Activated naive CD8-positive, alpha-beta T cell treated with anti-CD3 and anti-CD28 coated beads, Interleukin-2, amount 50 U/mL, for 24 hours (primary cell): ENCODE measurements around the gene MRPL10.

Experiments
- ATAC-seq: fragments of 150-1000 bp; cut with Tn5 transposase; one replicate; pipeline ENCODE4 v1.10.0; 2021
- DNase-seq: peaks from one replicate; pipeline ENCODE4 v3.0.0; 2021
- H3K27ac Mint-ChIP-seq: one replicate; pipeline ENCODE4 v1.8.0; 2021; ENCODE audit warnings: mild to moderate bottlenecking, mixed read lengths
- H3K27me3 Mint-ChIP-seq: one replicate; pipeline ENCODE4 v1.8.0; 2021; ENCODE audit warnings: mixed read lengths
- H3K36me3 Mint-ChIP-seq: one replicate; pipeline ENCODE4 v1.8.0; 2021; ENCODE audit warnings: low read depth, mixed read lengths
- H3K4me1 Mint-ChIP-seq: one replicate; pipeline ENCODE4 v1.8.0; 2021; ENCODE audit warnings: mixed read lengths
- H3K4me3 Mint-ChIP-seq: one replicate; pipeline ENCODE4 v1.8.0; 2021; ENCODE audit warnings: mild to moderate bottlenecking, moderate library complexity, mixed read lengths
- H3K9me3 Mint-ChIP-seq: one replicate; pipeline ENCODE4 v1.8.0; 2021; ENCODE audit warnings: mixed read lengths

Gene MRPL10

GRCh38 chr17:47869114-47869513, 37.8 kb upstream of the MRPL10 start:
- no peaks in the 10 kb centered on the region for H3K36me3 Mint-ChIP-seq
- no peak overlapping the region for H3K4me3 Mint-ChIP-seq
- H3K4me1 Mint-ChIP-seq, result peaks cover 6% of the 10 kb centered on the region
- DNase-seq (no peak), ATAC-seq (no peak)
- no peak overlapping the region for H3K27ac Mint-ChIP-seq
- peaks cover 50% of the 10 kb centered on the region for H3K27me3 Mint-ChIP-seq
- no peaks in the 10 kb centered on the region for H3K9me3 Mint-ChIP-seq

- H3K4me3 Mint-ChIP-seq, result no peak overlapping the region
- no peaks in the 10 kb centered on the region for H3K9me3 Mint-ChIP-seq
- peaks cover 42% of the 10 kb centered on the region for H3K27me3 Mint-ChIP-seq
- H3K36me3 Mint-ChIP-seq, result no peaks in the 10 kb centered on the region
- ATAC-seq, result no peak
- H3K4me1 Mint-ChIP-seq, result peaks cover 9% of the 10 kb centered on the region
- no peak overlapping the region for H3K27ac Mint-ChIP-seq
- DNase-seq, result no peak
Measured at GRCh38 chr17:47867813-47868533, 36.6 kb upstream of the MRPL10 start.

GRCh38 chr17:47866941-47867340, 35.6 kb upstream of the MRPL10 start:
- DNase-seq, result no peak
- Mint-ChIP-seq H3K27me3 (peaks cover 36% of the 10 kb centered on the region), H3K4me1 (peaks cover 15% of the 10 kb centered on the region), H3K27ac (no peak overlapping the region), H3K4me3 (no peak overlapping the region), H3K9me3 (no peaks in the 10 kb centered on the region), H3K36me3 (no peaks in the 10 kb centered on the region)
- no peak for ATAC-seq

GRCh38 chr17:47864791-47865216, 33.5 kb upstream of the MRPL10 start:
- Mint-ChIP-seq H3K36me3 (no peaks in the 10 kb centered on the region), H3K4me1 (peaks cover 15% of the 10 kb centered on the region), H3K9me3 (no peaks in the 10 kb centered on the region), H3K4me3 (no peak overlapping the region), H3K27ac (no peak overlapping the region), H3K27me3 (peaks cover 16% of the 10 kb centered on the region)
- DNase-seq (no peak), ATAC-seq (no peak)

- peaks cover 13% of the 10 kb centered on the region for H3K27me3 Mint-ChIP-seq
- ATAC-seq, result no peak
- peak overlapping the region; percentile 53 for H3K27ac Mint-ChIP-seq
- no peak overlapping the region for H3K4me3 Mint-ChIP-seq
- no peak for DNase-seq
- no peaks in the 10 kb centered on the region for H3K9me3 Mint-ChIP-seq
- H3K4me1 Mint-ChIP-seq, result peaks cover 15% of the 10 kb centered on the region
- no peaks in the 10 kb centered on the region for H3K36me3 Mint-ChIP-seq
Measured at GRCh38 chr17:47862621-47863440, 31.5 kb upstream of the MRPL10 start.

GRCh38 chr17:47860386-47860785, 29.0 kb upstream of the MRPL10 start:
- Mint-ChIP-seq H3K4me3 (no peak overlapping the region), H3K27ac (no peak overlapping the region)

GRCh38 chr17:47857551-47858455, 26.5 kb upstream of the MRPL10 start:
- DNase-seq (no peak), ATAC-seq (no peak)
- H3K4me1 Mint-ChIP-seq, result peaks cover 4% of the 10 kb centered on the region
- H3K9me3 Mint-ChIP-seq, result no peaks in the 10 kb centered on the region
- H3K27ac Mint-ChIP-seq, result no peak overlapping the region
- peaks cover 38% of the 10 kb centered on the region for H3K27me3 Mint-ChIP-seq
- H3K36me3 Mint-ChIP-seq, result no peaks in the 10 kb centered on the region
- H3K4me3 Mint-ChIP-seq, result no peak overlapping the region

More at GRCh38 chr17:47860386-47860785, 29.0 kb upstream of the MRPL10 start:
- DNase-seq (no peak), ATAC-seq (no peak)
- H3K36me3 Mint-ChIP-seq, result no peaks in the 10 kb centered on the region
- no peaks in the 10 kb centered on the region for H3K9me3 Mint-ChIP-seq
- H3K4me1 Mint-ChIP-seq, result peaks cover 13% of the 10 kb centered on the region
- H3K27me3 Mint-ChIP-seq, result peaks cover 14% of the 10 kb centered on the region

GRCh38 chr17:47856830-47857229, 25.5 kb upstream of the MRPL10 start:
- Mint-ChIP-seq H3K27me3 (peaks cover 47% of the 10 kb centered on the region), H3K9me3 (no peaks in the 10 kb centered on the region)
- no peak for ATAC-seq

GRCh38 chr17:47855737-47856136, 24.4 kb upstream of the MRPL10 start:
- H3K9me3 Mint-ChIP-seq, result no peaks in the 10 kb centered on the region
- no peaks in the 10 kb centered on the region for H3K36me3 Mint-ChIP-seq
- H3K4me3 Mint-ChIP-seq, result no peak overlapping the region
- ATAC-seq (no peak), DNase-seq (no peak)
- H3K27ac Mint-ChIP-seq, result no peak overlapping the region
- peaks cover 11% of the 10 kb centered on the region for H3K4me1 Mint-ChIP-seq
- peaks cover 52% of the 10 kb centered on the region for H3K27me3 Mint-ChIP-seq

More at GRCh38 chr17:47856830-47857229, 25.5 kb upstream of the MRPL10 start:
- no peak overlapping the region for H3K27ac Mint-ChIP-seq
- no peak for DNase-seq
- no peak overlapping the region for H3K4me3 Mint-ChIP-seq
- H3K4me1 Mint-ChIP-seq, result peaks cover 7% of the 10 kb centered on the region
- H3K36me3 Mint-ChIP-seq, result no peaks in the 10 kb centered on the region

- H3K4me3 Mint-ChIP-seq, result no peak overlapping the region
- H3K27me3 Mint-ChIP-seq, result peaks cover 67% of the 10 kb centered on the region
- H3K27ac Mint-ChIP-seq, result no peak overlapping the region
- DNase-seq (no peak), ATAC-seq (no peak)
- peaks cover 19% of the 10 kb centered on the region for H3K4me1 Mint-ChIP-seq
- no peaks in the 10 kb centered on the region for H3K9me3 Mint-ChIP-seq
- H3K36me3 Mint-ChIP-seq, result no peaks in the 10 kb centered on the region
Measured at GRCh38 chr17:47853616-47854015, 22.3 kb upstream of the MRPL10 start.

GRCh38 chr17:47852113-47852949, 21.0 kb upstream of the MRPL10 start:
- Mint-ChIP-seq H3K36me3 (no peaks in the 10 kb centered on the region), H3K27ac (no peak overlapping the region), H3K27me3 (peaks cover 73% of the 10 kb centered on the region), H3K4me1 (peaks cover 19% of the 10 kb centered on the region), H3K4me3 (peak overlapping the region; percentile 24), H3K9me3 (no peaks in the 10 kb centered on the region)
- no peak for ATAC-seq
- DNase-seq, result peak; percentile 20

- ATAC-seq, result no peak
- H3K27me3 Mint-ChIP-seq, result peaks cover 79% of the 10 kb centered on the region
Measured at GRCh38 chr17:47851764-47852112, 20.4 kb upstream of the MRPL10 start.

GRCh38 chr17:47850692-47851573, 19.6 kb upstream of the MRPL10 start, which contains the start of gene SP6:
TSS of gene SP6 (minus strand) at chr17:47851163. CDS start at chr17:47848429, 2,734 bp downstream.
- peaks cover 84% of the 10 kb centered on the region for H3K27me3 Mint-ChIP-seq
- H3K27ac Mint-ChIP-seq, result no peak within 1 kb of the TSS
- DNase-seq, result peak; percentile 73
- H3K36me3 Mint-ChIP-seq, result no peaks in the 10 kb centered on the region
- H3K4me3 Mint-ChIP-seq, result peak within 1 kb of the TSS; percentile 24
- H3K4me1 Mint-ChIP-seq, result peaks cover 19% of the 10 kb centered on the region
- no peaks in the 10 kb centered on the region for H3K9me3 Mint-ChIP-seq
- peak; percentile 79 for ATAC-seq

More at GRCh38 chr17:47851764-47852112, 20.4 kb upstream of the MRPL10 start:
- H3K4me1 Mint-ChIP-seq, result peaks cover 19% of the 10 kb centered on the region
- peak overlapping the region; percentile 24 for H3K4me3 Mint-ChIP-seq
- no peak for DNase-seq
- no peaks in the 10 kb centered on the region for H3K9me3 Mint-ChIP-seq
- no peak overlapping the region for H3K27ac Mint-ChIP-seq
- no peaks in the 10 kb centered on the region for H3K36me3 Mint-ChIP-seq
